Measurements from ENCODE around the gene CSTF1.
"Not testable (repeated sequence)": the region's sequence is repeated elsewhere in the genome, so short reads cannot be mapped to it uniquely, and the experiment has no call there.

The CSTF1 gene

DNA sequence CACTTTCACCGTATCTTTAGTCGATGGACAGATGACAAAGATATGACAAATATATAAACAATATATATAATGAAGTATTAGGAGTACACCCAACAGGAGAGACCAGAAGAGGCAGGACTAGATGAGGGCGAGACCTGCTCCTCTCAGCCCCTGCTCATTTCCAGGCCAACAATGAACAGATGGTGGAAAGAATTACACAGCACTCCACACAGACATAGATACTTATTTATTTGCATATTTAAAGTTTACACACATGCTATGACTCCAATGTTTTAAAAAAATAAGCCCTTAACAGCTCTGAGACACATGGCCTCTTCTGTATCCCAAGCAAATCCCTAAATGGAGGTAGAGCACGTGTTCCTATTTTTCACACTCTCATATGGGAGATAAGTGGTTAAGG lies 23.3 kb upstream of the CSTF1 start:
- no peak for DNase-seq (ENCODE audit: low spot score)

DNA sequence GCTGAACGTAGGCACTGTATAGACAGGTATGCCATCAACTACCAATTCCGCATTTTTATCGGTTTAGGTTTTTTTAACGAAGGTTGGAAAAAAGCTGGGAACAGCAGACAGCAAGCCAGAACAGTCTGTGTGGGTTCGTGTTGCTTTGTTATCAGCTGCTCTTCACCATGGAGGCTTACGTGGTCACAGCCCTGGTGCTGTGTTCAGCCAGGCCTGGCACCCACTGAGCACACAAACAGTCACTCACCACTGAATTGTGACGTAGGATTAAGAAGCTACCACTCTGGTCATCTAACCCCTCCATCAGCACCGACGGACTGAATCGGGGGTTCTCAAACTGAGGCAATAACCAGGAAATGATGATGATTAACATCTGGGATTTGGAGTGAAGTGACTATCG lies 20.5 kb upstream of the CSTF1 start:
- DNase-seq (ENCODE audit: low spot score), result no peak

DNA sequence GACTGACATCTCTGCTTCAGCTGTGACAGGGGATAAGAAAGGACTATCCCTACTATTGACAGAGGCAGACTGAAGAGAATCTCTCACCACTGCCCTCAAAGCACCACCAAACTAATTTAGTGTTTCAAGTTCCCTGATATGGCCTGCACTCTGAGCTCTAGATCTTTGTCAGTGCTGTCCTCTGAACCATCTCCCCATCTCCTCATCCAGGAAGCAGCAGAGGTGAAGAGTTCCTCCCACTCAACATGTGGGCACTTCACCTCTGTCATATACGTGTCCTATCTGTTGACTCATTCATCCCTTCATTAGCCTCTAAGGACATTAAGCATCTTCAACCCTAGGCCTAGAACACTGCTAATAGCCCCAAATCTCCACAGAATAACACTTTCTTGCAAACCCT lies 19.6 kb upstream of the CSTF1 start:
- no peak for DNase-seq (ENCODE audit: low spot score)

DNA sequence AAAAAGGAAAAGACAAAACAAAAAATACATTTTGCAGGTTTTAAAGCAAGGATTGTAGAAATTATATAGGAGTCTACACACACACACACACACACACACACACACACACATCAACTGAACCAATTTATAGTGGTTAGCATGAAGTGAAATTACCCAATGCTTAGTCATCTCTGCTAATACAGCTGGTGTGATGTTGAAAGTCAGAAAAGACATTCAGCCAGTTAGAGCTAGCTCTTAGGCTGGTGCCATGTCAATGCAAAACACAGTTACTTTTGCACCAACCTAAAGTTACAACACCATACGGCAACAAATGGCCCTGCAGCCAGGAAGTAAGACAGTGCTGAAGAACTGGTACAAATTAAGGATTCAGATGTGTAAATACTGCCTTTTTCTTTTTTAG lies 18.5 kb upstream of the CSTF1 start:
- peak; percentile 84 for DNase-seq (ENCODE audit: low spot score)

DNA sequence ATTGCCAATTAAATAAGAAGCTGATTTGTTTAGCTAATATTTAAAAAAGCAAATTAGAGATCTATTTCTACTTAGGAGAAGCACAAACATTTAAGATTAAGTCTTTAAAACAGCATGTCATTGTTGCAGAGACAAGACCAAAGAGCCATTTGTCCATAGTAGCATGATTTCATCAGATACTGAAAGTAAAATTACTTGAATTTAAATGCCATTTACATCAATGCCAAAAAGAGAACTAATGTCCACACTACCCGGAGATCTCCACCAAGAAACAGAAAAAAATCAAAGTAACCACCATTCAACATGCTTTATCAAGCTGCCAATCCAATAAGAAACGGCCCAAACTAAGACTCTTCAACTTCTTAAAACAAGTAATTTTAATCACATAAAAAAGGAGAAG lies 16.1 kb upstream of the CSTF1 start:
- DNase-seq (ENCODE audit: low spot score), result no peak

- no peak for DNase-seq (ENCODE audit: low spot score)
These were observed 14.1 kb upstream of the CSTF1 start for GRCh38 chr20:56378386-56378785.

DNA sequence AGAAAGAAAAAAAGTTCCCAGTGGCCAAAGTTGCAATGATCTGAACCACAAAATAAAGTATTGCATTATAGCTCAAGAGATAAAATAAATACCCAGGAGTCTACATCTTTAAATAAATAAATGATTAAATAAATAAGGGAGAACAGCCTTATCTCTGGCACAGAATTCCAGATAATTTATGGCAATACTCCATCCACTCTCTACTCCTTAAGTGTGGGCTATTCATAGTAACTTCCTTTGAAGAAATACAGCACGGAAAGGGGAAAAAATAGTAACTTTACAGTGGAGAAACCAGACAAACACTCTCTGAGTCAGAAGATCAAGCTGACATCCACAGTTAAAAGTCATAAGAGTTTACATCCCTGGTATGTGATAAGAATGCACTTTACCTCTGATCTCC lies 12.1 kb upstream of the CSTF1 start:
- no peak for DNase-seq (ENCODE audit: low spot score)

- DNase-seq (ENCODE audit: low spot score), result no peak
These were observed 10.9 kb upstream of the CSTF1 start for GRCh38 chr20:56381501-56381900.

DNA sequence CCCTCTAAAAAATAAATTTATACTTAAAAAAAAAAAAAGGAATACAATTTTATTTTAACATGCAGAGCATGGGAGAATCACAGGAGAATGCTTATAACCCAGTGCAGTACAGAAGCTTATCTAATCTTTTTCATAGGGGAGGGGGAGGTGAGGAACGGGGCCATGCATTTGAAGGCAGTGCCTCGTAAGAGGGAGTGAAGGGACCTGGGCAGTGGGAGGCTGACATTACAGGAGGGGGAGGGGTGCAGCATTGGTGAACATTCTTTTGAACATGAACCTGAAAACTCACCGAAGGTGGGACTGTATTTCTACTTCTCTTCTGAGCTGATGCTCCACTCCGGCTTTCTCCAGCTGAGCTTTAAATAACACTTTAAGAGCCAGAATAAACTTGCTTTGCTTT lies 9.7 kb upstream of the CSTF1 start:
- DNase-seq (ENCODE audit: low spot score), result no peak

DNA sequence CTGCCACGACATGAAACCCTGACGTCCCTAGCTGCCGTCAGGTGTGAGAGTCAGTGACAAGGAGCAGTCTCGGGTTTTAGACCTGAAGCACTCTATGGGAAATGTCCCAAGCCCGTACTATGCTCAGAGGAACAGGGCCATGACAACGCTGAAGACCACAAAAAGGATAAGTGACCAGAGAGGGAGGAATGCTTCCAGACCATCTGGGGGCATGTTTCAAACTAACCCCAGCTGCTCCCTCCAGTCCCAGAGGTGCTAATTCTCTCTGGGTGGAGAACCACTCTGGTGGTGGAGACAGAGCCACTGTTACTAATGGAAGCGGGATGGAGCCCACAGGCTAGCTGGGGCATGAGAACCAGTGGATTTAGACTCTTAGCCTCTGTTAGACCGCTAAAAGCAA lies 9.1 kb upstream of the CSTF1 start:
- DNase-seq (ENCODE audit: low spot score), result no peak

DNA sequence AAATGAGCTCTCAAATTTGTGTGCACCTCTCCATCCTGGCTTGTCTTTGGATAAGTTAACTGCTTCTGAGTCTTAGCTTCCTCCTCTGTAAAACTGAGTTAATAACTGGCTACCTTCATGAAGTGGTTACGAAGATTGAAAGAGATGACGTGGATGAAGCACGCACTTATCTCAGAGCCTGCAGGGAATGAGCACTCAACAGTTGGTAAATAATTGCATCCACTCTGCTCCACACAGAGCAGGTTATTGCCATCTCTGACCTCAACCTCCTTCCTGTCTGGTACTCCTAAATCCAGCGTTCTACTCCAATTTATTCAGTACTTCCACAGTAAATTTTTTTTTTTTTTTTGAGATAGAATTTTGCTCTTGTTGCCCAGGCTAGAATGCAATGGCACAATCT lies 7.3 kb upstream of the CSTF1 start:
- no peak for DNase-seq (ENCODE audit: low spot score)

DNA sequence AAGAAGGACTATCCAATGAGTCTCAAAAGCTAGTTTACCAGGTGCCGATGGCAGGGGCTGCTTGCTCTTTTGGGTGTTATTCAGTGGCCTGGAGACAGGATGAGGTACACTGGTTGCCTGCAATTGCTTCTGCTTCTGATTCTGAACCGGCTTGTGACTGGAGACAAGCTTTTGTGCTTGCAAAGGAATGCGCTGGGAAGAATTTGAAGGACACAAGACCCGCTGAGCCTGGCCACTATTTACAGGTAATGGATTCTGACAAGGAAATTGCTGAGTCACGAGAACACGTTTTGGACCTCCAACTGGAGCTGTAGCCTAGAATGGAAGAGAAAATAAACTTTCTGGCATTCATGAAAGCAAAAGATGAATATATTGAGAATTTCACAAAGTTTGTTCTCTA lies 6.2 kb upstream of the CSTF1 start:
- no peak for DNase-seq (ENCODE audit: low spot score)

GRCh38 chr20:56388882-56389281 lies 3.6 kb upstream of the CSTF1 start:
- no peak for DNase-seq (ENCODE audit: low spot score)

- DNase-seq (ENCODE audit: low spot score), result no peak
These were observed 2.6 kb upstream of the CSTF1 start for GRCh38 chr20:56389807-56390206.

GRCh38 chr20:56390396-56390795 lies 2.0 kb upstream of the CSTF1 start:
- not testable (repeated sequence) for DNase-seq (ENCODE audit: low spot score)

GRCh38 chr20:56391037-56391436 lies 1.4 kb upstream of the CSTF1 start:
- DNase-seq (ENCODE audit: low spot score), result no peak

- no peak for DNase-seq (ENCODE audit: low spot score)
These were observed 781 bp upstream of the CSTF1 start for GRCh38 chr20:56391596-56392131.

DNA sequence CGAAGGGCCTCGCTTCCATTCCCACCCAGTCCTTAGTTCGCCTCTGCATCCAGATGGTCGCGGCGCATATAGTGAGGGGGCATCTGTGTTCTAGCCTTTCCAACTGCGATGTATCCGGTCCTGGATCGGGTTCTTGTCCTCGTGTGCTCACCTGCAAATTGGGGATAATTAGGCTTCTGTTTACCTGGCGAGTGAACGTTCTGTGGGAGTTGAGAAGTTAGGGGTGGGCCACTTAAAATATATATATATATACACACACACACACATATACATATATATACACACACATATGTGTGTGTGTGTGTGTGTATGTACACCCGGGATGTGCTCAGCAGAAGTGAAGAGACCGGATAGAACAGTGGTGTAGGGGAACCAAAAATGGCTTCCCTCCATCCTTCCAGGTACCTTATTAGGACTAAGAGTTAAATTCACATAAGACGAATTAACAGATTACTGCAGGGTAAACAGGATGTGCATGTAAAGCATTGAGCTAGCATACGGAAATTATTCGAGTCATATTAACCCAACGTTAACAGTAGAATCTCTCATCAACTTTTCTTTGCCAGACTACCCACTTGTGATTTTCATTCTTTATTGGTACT lies 537 bp downstream of the CSTF1 start:
- DNase-seq (ENCODE audit: low spot score), result no peak

DNA sequence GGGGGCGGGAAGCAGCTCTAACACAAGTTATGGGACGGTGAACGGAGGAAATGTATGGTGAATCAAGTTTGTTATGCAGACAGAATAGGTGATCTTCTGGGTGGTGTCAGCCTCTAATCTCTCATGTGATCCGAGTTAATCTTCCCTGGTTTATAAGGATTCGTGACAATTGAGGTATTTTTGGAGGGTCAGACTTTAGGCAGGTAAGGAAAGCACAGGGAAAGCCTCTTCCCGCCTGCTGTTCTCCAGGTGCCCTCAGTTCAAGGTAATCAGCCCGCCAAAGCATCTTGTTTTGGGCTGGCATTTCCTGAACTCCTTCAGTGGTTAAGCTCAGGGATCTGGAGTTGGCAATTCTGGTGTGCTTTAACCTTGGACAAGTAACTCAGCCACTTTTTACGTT lies 1.2 kb downstream of the CSTF1 start:
- no peak for DNase-seq (ENCODE audit: low spot score)

DNA sequence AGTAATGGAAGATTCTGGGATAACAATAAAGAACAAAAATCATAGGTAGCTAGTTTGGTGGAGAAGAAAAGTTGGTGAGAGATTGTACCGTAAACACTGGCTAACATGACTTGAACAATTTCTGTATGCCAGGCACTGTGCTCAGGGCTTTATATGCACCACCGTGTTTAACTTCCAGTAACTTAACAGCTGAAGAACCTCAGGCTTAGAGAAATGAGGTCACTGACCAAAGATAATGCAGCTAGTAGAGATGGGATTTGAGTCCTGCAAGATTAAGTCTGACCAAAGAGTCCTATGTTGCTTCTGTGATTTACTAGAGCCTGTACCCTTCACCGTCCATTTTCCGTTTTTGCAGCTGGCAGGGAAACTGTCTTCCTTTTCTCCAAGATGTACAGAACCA lies 2.7 kb downstream of the CSTF1 start:
- no peak for DNase-seq (ENCODE audit: low spot score)

- peak; percentile 74 for DNase-seq (ENCODE audit: low spot score)
These were observed 7.7 kb downstream of the CSTF1 start for GRCh38 chr20:56400001-56400640.

DNA sequence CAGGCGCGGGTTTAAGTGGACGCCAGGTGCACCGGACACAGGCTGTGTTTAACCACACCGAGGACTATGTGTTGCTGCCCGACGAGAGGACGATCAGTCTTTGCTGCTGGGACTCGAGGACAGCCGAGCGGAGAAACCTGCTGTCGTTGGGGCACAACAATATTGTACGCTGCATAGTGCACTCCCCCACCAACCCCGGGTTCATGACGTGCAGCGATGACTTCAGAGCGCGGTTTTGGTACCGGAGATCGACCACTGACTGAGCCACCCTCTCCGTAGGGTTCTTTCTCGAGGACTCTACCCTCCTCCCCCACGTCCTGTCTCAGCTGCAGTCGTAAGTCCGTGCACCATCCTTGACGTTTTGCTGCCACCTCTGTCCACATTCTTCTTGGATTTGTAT lies 11.0 kb downstream of the CSTF1 start:
- DNase-seq (ENCODE audit: low spot score), result no peak

GRCh38 chr20:56405356-56405755 lies 12.9 kb downstream of the CSTF1 start:
- DNase-seq (ENCODE audit: low spot score), result not testable (repeated sequence)

DNA sequence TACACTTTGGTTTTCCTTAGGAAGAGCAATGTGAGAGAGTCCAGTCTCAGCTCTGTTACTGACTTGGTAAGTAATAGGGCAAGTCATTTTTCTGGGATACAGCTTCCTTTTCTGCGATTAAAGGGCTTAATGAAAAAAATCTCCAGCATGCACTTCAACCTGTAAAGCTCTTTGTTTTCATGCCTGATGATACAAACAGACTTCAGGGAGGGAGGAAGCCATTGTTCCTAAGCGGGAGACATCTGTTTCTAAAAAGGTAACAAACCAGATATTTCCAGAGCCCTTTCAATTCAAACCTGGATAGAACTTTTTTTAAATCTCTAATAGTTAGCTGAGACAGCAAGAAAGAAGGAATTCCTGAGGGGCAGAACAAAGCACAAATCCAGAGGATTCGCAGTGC lies 14.5 kb downstream of the CSTF1 start:
- no peak for DNase-seq (ENCODE audit: low spot score)

All from GM03348 (cell line).